NT2/D1 (cell line): Measurements from ENCODE around the gene FAM193A.
"Not testable (repeated sequence)": the region's sequence is repeated elsewhere in the genome, so short reads cannot be mapped to it uniquely, and the experiment has no call there.

Experiments
- DNase-seq: peaks from one replicate; pipeline ENCODE4 v3.0.0-alpha.2; 2011; ENCODE audit warnings: low read depth, low spot score
- H3K27me3 ChIP-seq: 2 replicates; pipeline ENCODE4 v1.6.0; 2011; ENCODE audit warnings: mild to moderate bottlenecking; ENCODE audit not compliant: insufficient read length, insufficient read depth
- H3K36me3 ChIP-seq: 2 replicates; pipeline ENCODE4 v1.6.1; 2011; ENCODE audit warnings: mild to moderate bottlenecking, low read length, mixed read lengths; ENCODE audit not compliant: insufficient read depth, insufficient read length
- H3K4me1 ChIP-seq: 2 replicates; pipeline ENCODE4 v1.5.1; 2011; ENCODE audit not compliant: insufficient read depth, insufficient read length
- H3K4me3 ChIP-seq: 2 replicates; pipeline ENCODE4 v1.5.1; 2011; ENCODE audit warnings: low read depth; ENCODE audit not compliant: insufficient read length
- H3K9ac ChIP-seq: 2 replicates; pipeline ENCODE4 v1.6.0; 2011; ENCODE audit warnings: low read depth; ENCODE audit not compliant: insufficient read length
- H3K9me3 ChIP-seq: 2 replicates; pipeline ENCODE4 v1.5.1; 2011; ENCODE audit warnings: mild to moderate bottlenecking, low read length; ENCODE audit not compliant: insufficient read depth
- SUZ12 ChIP-seq: IDR thresholded peaks from 2 replicates; pipeline ENCODE4 v1.6.1; 2011; ENCODE audit not compliant: insufficient read length, insufficient read depth; ENCODE audit errors: extremely low read depth
- YY1 ChIP-seq: IDR thresholded peaks from 2 replicates; pipeline ENCODE4 v1.6.1; 2011; ENCODE audit not compliant: insufficient read length, insufficient read depth
- ZNF274 ChIP-seq: IDR thresholded peaks from 2 replicates; pipeline ENCODE4 v1.6.1; 2011; ENCODE audit warnings: mild to moderate bottlenecking, low read depth, low read length

FAM193A gene

GRCh38 chr4:2600878-2601277, 64.4 kb downstream of the FAM193A start:
- DNase-seq: no peak
- H3K4me1 ChIP-seq: no peaks in the 10 kb centered on the region
- peaks cover 43% of the 10 kb centered on the region for H3K36me3 ChIP-seq
- no peaks in the 10 kb centered on the region for H3K9me3 ChIP-seq
- no peak overlapping the region for H3K9ac ChIP-seq
- TF ChIP-seq SUZ12 (no peak), ZNF274 (no peak), YY1 (no peak)
- H3K27me3 ChIP-seq: no peaks in the 10 kb centered on the region
- no peak overlapping the region for H3K4me3 ChIP-seq

GRCh38 chr4:2604614-2605013, 68.2 kb downstream of the FAM193A start:
- TF ChIP-seq SUZ12 (no peak), ZNF274 (no peak), YY1 (no peak)
- no peak overlapping the region for H3K4me3 ChIP-seq
- H3K27me3 ChIP-seq: no peaks in the 10 kb centered on the region
- H3K4me1 ChIP-seq: no peaks in the 10 kb centered on the region
- peaks cover 22% of the 10 kb centered on the region for H3K36me3 ChIP-seq
- no peak overlapping the region for H3K9ac ChIP-seq
- DNase-seq: no peak
- H3K9me3 ChIP-seq: no peaks in the 10 kb centered on the region

GRCh38 chr4:2606960-2607506, 70.6 kb downstream of the FAM193A start:
- no peak for TF ChIP-seq ZNF274
- no peak for TF ChIP-seq YY1
- TF ChIP-seq SUZ12: no peak
- H3K9ac ChIP-seq: no peak overlapping the region
- no peak for DNase-seq
- no peak overlapping the region for H3K4me3 ChIP-seq
- H3K36me3 ChIP-seq: peaks cover 6% of the 10 kb centered on the region
- H3K4me1 ChIP-seq: no peaks in the 10 kb centered on the region
- no peaks in the 10 kb centered on the region for H3K9me3 ChIP-seq
- H3K27me3 ChIP-seq: no peaks in the 10 kb centered on the region

- DNase-seq: no peak
- H3K4me3 ChIP-seq: no peak overlapping the region
- no peaks in the 10 kb centered on the region for H3K9me3 ChIP-seq
- H3K4me1 ChIP-seq: no peaks in the 10 kb centered on the region
- H3K9ac ChIP-seq: no peak overlapping the region
- no peaks in the 10 kb centered on the region for H3K27me3 ChIP-seq
- TF ChIP-seq YY1 (no peak), SUZ12 (no peak), ZNF274 (no peak)
- peaks cover 6% of the 10 kb centered on the region for H3K36me3 ChIP-seq
These were observed 71.4 kb downstream of the FAM193A start for GRCh38 chr4:2607822-2608221.

GRCh38 chr4:2608291-2608690, 71.8 kb downstream of the FAM193A start:
- H3K9ac ChIP-seq: no peak overlapping the region
- peaks cover 6% of the 10 kb centered on the region for H3K36me3 ChIP-seq
- H3K4me3 ChIP-seq: no peak overlapping the region
- H3K4me1 ChIP-seq: no peaks in the 10 kb centered on the region
- no peaks in the 10 kb centered on the region for H3K9me3 ChIP-seq
- no peak for DNase-seq
- H3K27me3 ChIP-seq: no peaks in the 10 kb centered on the region
- no peak for TF ChIP-seq ZNF274
- TF ChIP-seq SUZ12: no peak
- no peak for TF ChIP-seq YY1

- DNase-seq: no peak
- Histone ChIP-seq H3K4me1 (peaks cover 7% of the 10 kb centered on the region), H3K9me3 (no peaks in the 10 kb centered on the region), H3K27me3 (no peaks in the 10 kb centered on the region), H3K9ac (no peak overlapping the region), H3K36me3 (no peaks in the 10 kb centered on the region), H3K4me3 (no peak overlapping the region)
- TF ChIP-seq YY1 (no peak), SUZ12 (no peak), ZNF274 (no peak)
These were observed 79.4 kb downstream of the FAM193A start for GRCh38 chr4:2615821-2616220.

- Histone ChIP-seq H3K9ac (no peak overlapping the region), H3K4me1 (peaks cover 19% of the 10 kb centered on the region), H3K9me3 (no peaks in the 10 kb centered on the region), H3K36me3 (no peaks in the 10 kb centered on the region), H3K4me3 (no peak overlapping the region), H3K27me3 (no peaks in the 10 kb centered on the region)
- DNase-seq: no peak
- TF ChIP-seq YY1: no peak
- TF ChIP-seq SUZ12: no peak
- TF ChIP-seq ZNF274: no peak
These were observed 81.5 kb downstream of the FAM193A start for GRCh38 chr4:2617955-2618354.

GRCh38 chr4:2618729-2619128, 82.3 kb downstream of the FAM193A start:
- DNase-seq, H3K4me3 ChIP-seq, H3K9ac ChIP-seq, H3K27me3 ChIP-seq, H3K9me3 ChIP-seq, H3K36me3 ChIP-seq: not testable (repeated sequence)
- H3K4me1 ChIP-seq: peaks cover 23% of the 10 kb centered on the region
